ENCODE data around the gene PHF2. TPM values are rescaled to one million over a fixed set of nuclear protein-coding genes. Genes with fewer than 3 reads are reported as not detected.
"Not testable (repeated sequence)": the region's sequence is repeated elsewhere in the genome, so short reads cannot be mapped to it uniquely, and the experiment has no call there.

The PHF2 gene
- total RNA-seq, 1 experiment from 2014 or later, result 11.6 TPM

DNA sequence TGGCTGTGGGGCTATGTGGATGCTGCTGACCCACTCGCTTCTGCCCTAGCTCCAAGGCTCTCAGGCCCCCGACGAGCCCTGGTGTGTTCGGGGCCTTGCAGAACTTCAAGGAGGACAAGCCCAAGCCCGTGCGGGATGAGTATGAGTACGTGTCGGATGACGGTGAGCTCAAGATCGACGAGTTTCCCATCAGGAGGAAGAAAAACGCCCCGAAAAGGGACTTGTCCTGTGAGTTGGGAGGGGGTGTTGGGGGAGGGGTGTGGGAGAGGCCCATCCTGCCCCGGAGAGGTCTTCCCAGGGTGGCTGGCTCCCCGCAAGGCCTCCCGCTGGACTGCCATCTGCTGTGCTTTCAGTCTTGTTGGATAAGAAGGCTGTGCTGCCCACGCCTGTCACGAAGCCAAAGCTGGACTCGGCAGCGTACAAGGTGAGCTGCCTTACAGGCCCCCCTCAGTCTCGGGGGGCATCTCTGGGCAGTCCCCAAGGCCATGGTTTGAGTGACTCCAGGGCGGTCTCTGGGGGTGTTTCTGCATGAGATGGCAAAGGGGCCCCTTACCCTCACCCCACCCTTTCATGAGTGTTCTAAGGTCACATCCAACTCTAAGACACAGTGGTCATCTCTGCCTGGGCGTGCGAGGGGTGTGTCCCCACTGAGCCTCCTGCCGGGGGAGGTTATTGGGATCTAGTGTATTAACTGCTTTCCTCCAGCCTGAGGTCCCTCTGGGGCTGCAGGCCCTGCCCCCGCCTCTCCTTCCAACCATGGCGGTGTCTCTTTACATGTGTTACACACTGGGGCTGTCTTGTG lies 89.5 kb downstream of the PHF2 start:
- H3K36me3 Mint-ChIP-seq, result no peaks in the 10 kb centered on the region
- no peaks in the 10 kb centered on the region for H3K4me1 Mint-ChIP-seq
- peak; percentile 7 for DNase-seq (ENCODE audit: low spot score)
- TF ChIP-seq ZNF396 (CRISPR knock-in tag; IDR thresholded peaks at IDR 0.05; ENCODE audit: borderline replicate concordance) (no peak), RELA (CRISPR knock-in tag; IDR thresholded peaks at IDR 0.05; ENCODE audit: borderline replicate concordance) (no peak), MXD4 (CRISPR knock-in tag; IDR thresholded peaks at IDR 0.05; ENCODE audit: borderline replicate concordance) (no peak), ZNF281 (CRISPR knock-in tag; IDR thresholded peaks at IDR 0.05) (no peak), JUN (CRISPR knock-in tag; IDR thresholded peaks at IDR 0.05) (no peak), NFE2L1 (CRISPR knock-in tag; IDR thresholded peaks at IDR 0.05) (no peak), GABPB1 (CRISPR knock-in tag; IDR thresholded peaks at IDR 0.05) (no peak), STAT6 (CRISPR knock-in tag; conservative IDR thresholded peaks at IDR 0.05; ENCODE audit: low read depth) (no peak), ZNF138 (CRISPR knock-in tag; conservative IDR thresholded peaks at IDR 0.05) (no peak), ZNF423 (CRISPR knock-in tag; IDR thresholded peaks at IDR 0.05) (no peak), CREM (CRISPR knock-in tag; IDR thresholded peaks at IDR 0.05) (no peak), SP1 (CRISPR knock-in tag; conservative IDR thresholded peaks at IDR 0.05) (no peak)
- TF ChIP-seq, protein P1, sequence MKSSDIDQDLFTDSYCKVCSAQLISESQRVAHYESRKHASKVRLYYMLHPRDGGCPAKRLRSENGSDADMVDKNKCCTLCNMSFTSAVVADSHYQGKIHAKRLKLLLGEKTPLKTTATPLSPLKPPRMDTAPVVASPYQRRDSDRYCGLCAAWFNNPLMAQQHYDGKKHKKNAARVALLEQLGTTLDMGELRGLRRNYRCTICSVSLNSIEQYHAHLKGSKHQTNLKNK (CRISPR knock-in tag; IDR thresholded peaks at IDR 0.05), result no peak
- no peaks in the 10 kb centered on the region for H3K9me3 Mint-ChIP-seq
- POLR2A ChIA-PET, result interaction anchor here (0.6 kb wide), 1 partner anchor 349 kb away, joined by 4 read pairs; no protein-coding TSS in a partner anchor
- H3K27ac Mint-ChIP-seq, result no peak overlapping the region
- H3K27me3 Mint-ChIP-seq (ENCODE audit: low read depth), result no peaks in the 10 kb centered on the region
- ATAC-seq, result no peak
- no peak overlapping the region for H3K4me3 Mint-ChIP-seq
- CTCF ChIA-PET, result no interaction called here

DNA sequence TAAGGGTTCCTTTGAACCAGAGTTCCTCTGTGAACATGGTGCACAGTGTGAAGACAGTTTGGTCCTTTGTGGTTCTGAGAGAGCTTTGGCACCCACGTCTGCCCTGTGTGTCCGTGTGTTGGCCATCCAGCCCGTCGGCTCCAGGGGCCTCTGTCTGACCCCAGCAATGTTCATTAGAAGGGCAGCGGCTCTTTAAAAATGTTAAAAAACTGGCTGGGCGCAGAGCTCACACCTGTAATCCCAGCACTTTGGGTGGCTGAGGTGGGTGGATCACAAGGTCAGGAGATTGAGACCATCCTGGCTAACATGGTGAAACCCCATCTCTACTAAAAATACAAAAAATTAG lies 90.0 kb downstream of the PHF2 start:
- CTCF ChIA-PET, POLR2A ChIA-PET: not testable (repeated sequence)

GRCh38 chr9:93667006-93667405 lies 90.6 kb downstream of the PHF2 start:
- H3K4me1 Mint-ChIP-seq, result no peaks in the 10 kb centered on the region
- H3K27ac Mint-ChIP-seq, result no peak overlapping the region
- no peak for ATAC-seq
- no peak overlapping the region for H3K4me3 Mint-ChIP-seq
- ChIA-PET POLR2A (no interaction called here), CTCF (interaction anchor here (1.4 kb wide), 1 partner anchor 14 kb away, joined by 4 read pairs; no protein-coding TSS in a partner anchor)
- no peaks in the 10 kb centered on the region for H3K27me3 Mint-ChIP-seq (ENCODE audit: low read depth)
- DNase-seq (ENCODE audit: low spot score), result peak; percentile 6
- H3K9me3 Mint-ChIP-seq, result no peaks in the 10 kb centered on the region
- no peaks in the 10 kb centered on the region for H3K36me3 Mint-ChIP-seq
- TF ChIP-seq SP1 (CRISPR knock-in tag; conservative IDR thresholded peaks at IDR 0.05) (no peak), SMAD4 (CRISPR knock-in tag; IDR thresholded peaks at IDR 0.05) (no peak), GRHL2 (CRISPR knock-in tag; IDR thresholded peaks at IDR 0.05; ENCODE audit: insufficient replicate concordance, severe bottlenecking) (no peak), MYBL2 (CRISPR knock-in tag; IDR thresholded peaks at IDR 0.05) (no peak), ZNF219 (CRISPR knock-in tag; IDR thresholded peaks at IDR 0.05; ENCODE audit: borderline replicate concordance) (no peak), EMX1 (CRISPR knock-in tag; IDR thresholded peaks at IDR 0.05) (no peak)
- TF ChIP-seq, protein P2, sequence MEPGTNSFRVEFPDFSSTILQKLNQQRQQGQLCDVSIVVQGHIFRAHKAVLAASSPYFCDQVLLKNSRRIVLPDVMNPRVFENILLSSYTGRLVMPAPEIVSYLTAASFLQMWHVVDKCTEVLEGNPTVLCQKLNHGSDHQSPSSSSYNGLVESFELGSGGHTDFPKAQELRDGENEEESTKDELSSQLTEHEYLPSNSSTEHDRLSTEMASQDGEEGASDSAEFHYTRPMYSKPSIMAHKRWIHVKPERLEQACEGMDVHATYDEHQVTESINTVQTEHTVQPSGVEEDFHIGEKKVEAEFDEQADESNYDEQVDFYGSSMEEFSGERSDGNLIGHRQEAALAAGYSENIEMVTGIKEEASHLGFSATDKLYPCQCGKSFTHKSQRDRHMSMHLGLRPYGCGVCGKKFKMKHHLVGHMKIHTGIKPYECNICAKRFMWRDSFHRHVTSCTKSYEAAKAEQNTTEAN (CRISPR knock-in tag; IDR thresholded peaks at IDR 0.05), result no peak
- TF ChIP-seq, protein P3, sequence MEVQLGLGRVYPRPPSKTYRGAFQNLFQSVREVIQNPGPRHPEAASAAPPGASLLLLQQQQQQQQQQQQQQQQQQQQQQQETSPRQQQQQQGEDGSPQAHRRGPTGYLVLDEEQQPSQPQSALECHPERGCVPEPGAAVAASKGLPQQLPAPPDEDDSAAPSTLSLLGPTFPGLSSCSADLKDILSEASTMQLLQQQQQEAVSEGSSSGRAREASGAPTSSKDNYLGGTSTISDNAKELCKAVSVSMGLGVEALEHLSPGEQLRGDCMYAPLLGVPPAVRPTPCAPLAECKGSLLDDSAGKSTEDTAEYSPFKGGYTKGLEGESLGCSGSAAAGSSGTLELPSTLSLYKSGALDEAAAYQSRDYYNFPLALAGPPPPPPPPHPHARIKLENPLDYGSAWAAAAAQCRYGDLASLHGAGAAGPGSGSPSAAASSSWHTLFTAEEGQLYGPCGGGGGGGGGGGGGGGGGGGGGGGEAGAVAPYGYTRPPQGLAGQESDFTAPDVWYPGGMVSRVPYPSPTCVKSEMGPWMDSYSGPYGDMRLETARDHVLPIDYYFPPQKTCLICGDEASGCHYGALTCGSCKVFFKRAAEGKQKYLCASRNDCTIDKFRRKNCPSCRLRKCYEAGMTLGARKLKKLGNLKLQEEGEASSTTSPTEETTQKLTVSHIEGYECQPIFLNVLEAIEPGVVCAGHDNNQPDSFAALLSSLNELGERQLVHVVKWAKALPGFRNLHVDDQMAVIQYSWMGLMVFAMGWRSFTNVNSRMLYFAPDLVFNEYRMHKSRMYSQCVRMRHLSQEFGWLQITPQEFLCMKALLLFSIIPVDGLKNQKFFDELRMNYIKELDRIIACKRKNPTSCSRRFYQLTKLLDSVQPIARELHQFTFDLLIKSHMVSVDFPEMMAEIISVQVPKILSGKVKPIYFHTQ (CRISPR knock-in tag; IDR thresholded peaks at IDR 0.05), result no peak

More for the DNA sequence above, 90.0 kb downstream of the PHF2 start:
- H3K27ac Mint-ChIP-seq; H3K9me3 Mint-ChIP-seq; H3K27me3 Mint-ChIP-seq (ENCODE audit: low read depth); H3K4me3 Mint-ChIP-seq; DNase-seq (ENCODE audit: low spot score); ATAC-seq; H3K36me3 Mint-ChIP-seq; H3K4me1 Mint-ChIP-seq: not testable (repeated sequence)
